Natural killer cell (primary cell): ENCODE measurements around the gene VPS13D. TPM values are rescaled to one million over a fixed set of nuclear protein-coding genes. Genes with fewer than 3 reads are reported as not detected.

Source experiments
- ATAC-seq, 3 donors: fragments of 150-1000 bp in 2 of 3; fragments of 200-7000 bp in 1 of 3; cut with Tn5 transposase; 1 replicate in 1 of 3; 2 replicates in 2 of 3; pipeline ENCODE4 v1.10.0; 2021; ENCODE audit warnings: mild to moderate bottlenecking in 2 of 3, moderate library complexity in 2 of 3
- DNase-seq, 2 donors: peaks; one replicate each; pipeline versions ENCODE4 v3.0.0 to v3.0.0-alpha.2; 2013 to 2021; ENCODE audit warnings: mixed read lengths in 1 of 2
- H3K27ac ChIP-seq: one replicate; pipeline ENCODE4 v1.5.1; 2013; ENCODE audit warnings: mild to moderate bottlenecking, low read length
- H3K27me3 ChIP-seq: one replicate; pipeline ENCODE4 v1.6.1; 2013; ENCODE audit warnings: low read length; ENCODE audit not compliant: control insufficient read depth, insufficient read depth
- H3K36me3 ChIP-seq: one replicate; pipeline ENCODE4 v1.6.1; 2013; ENCODE audit warnings: low read length; ENCODE audit not compliant: control insufficient read depth, insufficient read depth
- H3K4me1 ChIP-seq: one replicate; pipeline ENCODE4 v1.6.1; 2013; ENCODE audit warnings: low read length; ENCODE audit not compliant: control insufficient read depth, insufficient read depth
- H3K4me3 ChIP-seq: one replicate; pipeline ENCODE4 v1.5.1; 2013; ENCODE audit warnings: low read length
- H3K9me3 ChIP-seq: one replicate; pipeline ENCODE4 v1.6.1; 2013; ENCODE audit warnings: low read length; ENCODE audit not compliant: control insufficient read depth, insufficient read depth
- H3K27ac Mint-ChIP-seq, 2 donors: one replicate each; pipeline ENCODE4 v1.8.0; 2022; ENCODE audit warnings: mild to moderate bottlenecking in 2 of 2, mixed read lengths in 2 of 2, moderate library complexity in 1 of 2
- H3K27me3 Mint-ChIP-seq, 2 donors: one replicate each; pipeline ENCODE4 v1.8.0; 2022; ENCODE audit warnings: low read depth in 2 of 2, mixed read lengths in 2 of 2
- H3K36me3 Mint-ChIP-seq: one replicate; pipeline ENCODE4 v1.8.0; 2022; ENCODE audit warnings: mixed read lengths
- H3K4me1 Mint-ChIP-seq, 2 donors: one replicate each; pipeline ENCODE4 v1.8.0; 2022; ENCODE audit warnings: mixed read lengths in 2 of 2
- H3K4me3 Mint-ChIP-seq: one replicate; pipeline ENCODE4 v1.8.0; 2022; ENCODE audit warnings: mild to moderate bottlenecking, moderate library complexity, mixed read lengths
- H3K9me3 Mint-ChIP-seq, 2 donors: one replicate each; pipeline ENCODE4 v1.8.0; 2022; ENCODE audit warnings: mixed read lengths in 2 of 2
- CTCF ChIP-seq: fragments of 200-600 bp; IDR thresholded peaks from one replicate; pipeline ENCODE4 v1.8.0; 2022; ENCODE audit warnings: antibody characterized with exemption
- WGBS: methylation state at CpG from one replicate; pipeline ENCODE4 v1.1.7; 2013; ENCODE audit warnings: missing lambda C conversion rate; ENCODE audit not compliant: insufficient coverage; 5-methylcytosine and 5-hydroxymethylcytosine counted together
- intact Hi-C: fragments of 100-400 bp; cut with micrococcal nuclease; formaldehyde crosslinking; loops from one replicate; pipeline ENCODE4 v1.14.2; 2022
- total RNA-seq, 4 donors: library from RNA; stranded (reverse); fragments of 120-200 nt in 1 of 4; gene quantifications; one replicate each; pipeline versions ENCODE4 v1.2.3 to v1.2.4, GENCODE V29; 2013 to 2022

Gene VPS13D
- total RNA-seq, 3 donors from 2014 or later (not counting 1 experiment from before 2014, with no cell fraction given) = 66.3 to 94.0 (median 81.7) TPM

- Histone ChIP-seq H3K4me3 (no peak overlapping the region), H3K36me3 (peaks cover 60% of the 10 kb centered on the region), H3K27me3 (no peaks in the 10 kb centered on the region), H3K9me3 (no peaks in the 10 kb centered on the region), H3K4me1 (peaks cover 75% of the 10 kb centered on the region), H3K27ac (peak overlapping the region; percentile 80)
- peak; percentile 59 to 75 for DNase-seq
- WGBS = 57% methylated on average over 18 of the region's 18 CpGs
- Mint-ChIP-seq H3K4me1 (peaks cover 27 to 44% of the 10 kb centered on the region in 2 donors), H3K36me3 (no peaks in the 10 kb centered on the region), H3K27me3 (no peaks in the 10 kb centered on the region), H3K4me3 (peak overlapping the region; percentile 54), H3K9me3 (no peaks in the 10 kb centered on the region), H3K27ac (peak overlapping the region; percentile 86 to 88)
- no peak for TF ChIP-seq CTCF
- intact Hi-C loops = loop anchor here (1.0 to 5.0 kb wide), 3 partner anchors 23 to 39 kb away; no protein-coding TSS in a partner anchor
- peak; percentile 82 to 86 (median 84) for ATAC-seq
Measured at GRCh38 chr1:12201352-12202189, 28.3 kb upstream of the VPS13D start.

- Mint-ChIP-seq H3K9me3 (no peaks in the 10 kb centered on the region), H3K36me3 (no peaks in the 10 kb centered on the region), H3K4me1 (peaks cover 27 to 44% of the 10 kb centered on the region in 2 donors), H3K27ac (peak overlapping the region; percentile 86 to 88), H3K27me3 (no peaks in the 10 kb centered on the region), H3K4me3 (peak overlapping the region; percentile 45)
- no peak overlapping the region for H3K4me3 ChIP-seq
- H3K27me3 ChIP-seq = no peaks in the 10 kb centered on the region
- H3K36me3 ChIP-seq = peaks cover 60% of the 10 kb centered on the region
- intact Hi-C loops = loop anchor here (5.0 kb wide), 1 partner anchor 40 kb away; no protein-coding TSS in a partner anchor
- TF ChIP-seq CTCF = no peak
- H3K9me3 ChIP-seq = no peaks in the 10 kb centered on the region
- H3K27ac ChIP-seq = peak overlapping the region; percentile 80
- WGBS = 84% methylated on average over 6 of the region's 6 CpGs
- DNase-seq (no peak), ATAC-seq (no peak)
- peaks cover 70% of the 10 kb centered on the region for H3K4me1 ChIP-seq
Measured at GRCh38 chr1:12202190-12202497, 27.7 kb upstream of the VPS13D start.

- no peak for TF ChIP-seq CTCF
- intact Hi-C loops = loop anchor here (5.0 kb wide), 1 partner anchor 40 kb away; no protein-coding TSS in a partner anchor
- no peak overlapping the region for H3K4me3 ChIP-seq
- H3K27ac ChIP-seq = peak overlapping the region; percentile 80
- Mint-ChIP-seq H3K4me3 (peak overlapping the region; percentile 45), H3K27ac (peak overlapping the region; percentile 86 to 88), H3K36me3 (no peaks in the 10 kb centered on the region), H3K4me1 (peaks cover 27 to 44% of the 10 kb centered on the region in 2 donors), H3K9me3 (no peaks in the 10 kb centered on the region), H3K27me3 (no peaks in the 10 kb centered on the region)
- H3K9me3 ChIP-seq = no peaks in the 10 kb centered on the region
- H3K27me3 ChIP-seq = no peaks in the 10 kb centered on the region
- H3K4me1 ChIP-seq = peaks cover 70% of the 10 kb centered on the region
- no peak for DNase-seq
- no peak for ATAC-seq
- 94% methylated on average over 4 of the region's 4 CpGs for WGBS
- H3K36me3 ChIP-seq = peaks cover 58% of the 10 kb centered on the region
Measured at GRCh38 chr1:12202577-12202976, 27.3 kb upstream of the VPS13D start.
